Rectal smooth muscle tissue (tissue), 1 donor: Measurements from ENCODE around the gene PRR14L.
"Not testable (repeated sequence)": the region's sequence is repeated elsewhere in the genome, so short reads cannot be mapped to it uniquely, and the experiment has no call there.

Experiments used
- H3K27ac ChIP-seq: one replicate; pipeline ENCODE4 v1.7.0; 2013; ENCODE audit warnings: low read depth, low read length, inconsistent platforms
- H3K27me3 ChIP-seq: one replicate; pipeline ENCODE4 v1.7.0; 2013; ENCODE audit warnings: low read length; ENCODE audit not compliant: control insufficient read depth, insufficient read depth
- H3K36me3 ChIP-seq: one replicate; pipeline ENCODE4 v1.7.0; 2013; ENCODE audit warnings: low read length; ENCODE audit not compliant: control insufficient read depth, insufficient read depth
- H3K4me1 ChIP-seq: one replicate; pipeline ENCODE4 v1.7.0; 2013; ENCODE audit warnings: low read length; ENCODE audit not compliant: control insufficient read depth, insufficient read depth
- H3K4me3 ChIP-seq: one replicate; pipeline ENCODE4 v1.7.0; 2013; ENCODE audit warnings: low read length
- H3K9ac ChIP-seq: one replicate; pipeline ENCODE4 v1.7.0; 2013; ENCODE audit warnings: low read length

Gene PRR14L

GRCh38 chr22:31749636-31750364 is at the start of gene PRR14L:
Gene PRR14L, minus strand, starts transcription at chr22:31750132. Its CDS starts 11,272 bp downstream, at chr22:31738860.
- Histone ChIP-seq H3K9ac (peak within 1 kb of the TSS; percentile 59), H3K4me3 (peak within 1 kb of the TSS; percentile 93), H3K4me1 (peaks cover 25% of the 10 kb centered on the region), H3K36me3 (no peaks in the 10 kb centered on the region), H3K27ac (peak within 1 kb of the TSS; percentile 79), H3K27me3 (no peaks in the 10 kb centered on the region)

- not testable (repeated sequence) for H3K4me3 ChIP-seq, H3K27ac ChIP-seq, H3K9ac ChIP-seq, H3K27me3 ChIP-seq, H3K4me1 ChIP-seq
- H3K36me3 ChIP-seq: peaks cover 30% of the 10 kb centered on the region
Measured at GRCh38 chr22:31799358-31799757, 49.4 kb upstream of the PRR14L start.

- H3K36me3 ChIP-seq: no peaks in the 10 kb centered on the region
- no peaks in the 10 kb centered on the region for H3K4me1 ChIP-seq
- H3K27me3 ChIP-seq: no peaks in the 10 kb centered on the region
- H3K4me3 ChIP-seq: no peak overlapping the region
- H3K27ac ChIP-seq: no peak overlapping the region
- no peak overlapping the region for H3K9ac ChIP-seq
Measured at GRCh38 chr22:31790240-31790639, 40.3 kb upstream of the PRR14L start.

- H3K27ac ChIP-seq: no peak overlapping the region
- no peaks in the 10 kb centered on the region for H3K27me3 ChIP-seq
- H3K9ac ChIP-seq: no peak overlapping the region
- no peak overlapping the region for H3K4me3 ChIP-seq
- H3K4me1 ChIP-seq: no peaks in the 10 kb centered on the region
- H3K36me3 ChIP-seq: no peaks in the 10 kb centered on the region
Measured at GRCh38 chr22:31789803-31790202, 39.9 kb upstream of the PRR14L start.

GRCh38 chr22:31776231-31776630 is 26.3 kb upstream of the PRR14L start:
- peaks cover 18% of the 10 kb centered on the region for H3K36me3 ChIP-seq
- no peak overlapping the region for H3K27ac ChIP-seq
- no peak overlapping the region for H3K4me3 ChIP-seq
- H3K27me3 ChIP-seq: no peaks in the 10 kb centered on the region
- no peaks in the 10 kb centered on the region for H3K4me1 ChIP-seq
- H3K9ac ChIP-seq: no peak overlapping the region

- H3K36me3 ChIP-seq: peaks cover 11% of the 10 kb centered on the region
- no peak overlapping the region for H3K9ac ChIP-seq
Measured at GRCh38 chr22:31773416-31773815, 23.5 kb upstream of the PRR14L start.

GRCh38 chr22:31768422-31769059 is 18.6 kb upstream of the PRR14L start:
- no peaks in the 10 kb centered on the region for H3K4me1 ChIP-seq
- peaks cover 19% of the 10 kb centered on the region for H3K36me3 ChIP-seq

More at GRCh38 chr22:31773416-31773815, 23.5 kb upstream of the PRR14L start:
- H3K4me3 ChIP-seq: no peak overlapping the region
- no peaks in the 10 kb centered on the region for H3K4me1 ChIP-seq
- H3K27me3 ChIP-seq: no peaks in the 10 kb centered on the region
- H3K27ac ChIP-seq: no peak overlapping the region

GRCh38 chr22:31764785-31765184 is 14.9 kb upstream of the PRR14L start:
- Histone ChIP-seq H3K27me3 (no peaks in the 10 kb centered on the region), H3K4me3 (no peak overlapping the region), H3K36me3 (peaks cover 17% of the 10 kb centered on the region), H3K9ac (no peak overlapping the region), H3K4me1 (no peaks in the 10 kb centered on the region), H3K27ac (no peak overlapping the region)

More at GRCh38 chr22:31768422-31769059, 18.6 kb upstream of the PRR14L start:
- Histone ChIP-seq H3K9ac (no peak overlapping the region), H3K27ac (no peak overlapping the region), H3K27me3 (no peaks in the 10 kb centered on the region), H3K4me3 (no peak overlapping the region)

- not testable (repeated sequence) for H3K9ac ChIP-seq, H3K36me3 ChIP-seq, H3K4me1 ChIP-seq, H3K4me3 ChIP-seq, H3K27me3 ChIP-seq, H3K27ac ChIP-seq
Measured at GRCh38 chr22:31758860-31759259, 8.9 kb upstream of the PRR14L start.

GRCh38 chr22:31757265-31757664 is 7.3 kb upstream of the PRR14L start:
- peaks cover 6% of the 10 kb centered on the region for H3K4me1 ChIP-seq
- no peak overlapping the region for H3K9ac ChIP-seq
- no peak overlapping the region for H3K27ac ChIP-seq
- H3K36me3 ChIP-seq: peaks cover 2% of the 10 kb centered on the region
- H3K4me3 ChIP-seq: no peak overlapping the region
- no peaks in the 10 kb centered on the region for H3K27me3 ChIP-seq

GRCh38 chr22:31754813-31755212 is 4.9 kb upstream of the PRR14L start:
- Histone ChIP-seq H3K27me3 (no peaks in the 10 kb centered on the region), H3K27ac (no peak overlapping the region), H3K36me3 (peaks cover 2% of the 10 kb centered on the region), H3K9ac (no peak overlapping the region), H3K4me1 (peaks cover 12% of the 10 kb centered on the region), H3K4me3 (peak overlapping the region; percentile 92)

GRCh38 chr22:31753634-31754501 is 3.9 kb upstream of the PRR14L start, which contains the start of gene DEPDC5:
Gene DEPDC5, plus strand, starts transcription at chr22:31754019. Its CDS starts 903 bp downstream, at chr22:31754922.
- Histone ChIP-seq H3K27ac (peak within 1 kb of the TSS; percentile 98), H3K36me3 (peaks cover under 1% of the 10 kb centered on the region), H3K4me1 (peaks cover 17% of the 10 kb centered on the region), H3K27me3 (no peaks in the 10 kb centered on the region), H3K9ac (peak within 1 kb of the TSS; percentile 95), H3K4me3 (peak within 1 kb of the TSS; percentile 92)
